ENCODE measurements around the gene PHLPP2. TPM values are rescaled to one million over a fixed set of nuclear protein-coding genes. Genes with fewer than 3 reads are reported as not detected.

Gene PHLPP2
- total RNA-seq, 1 experiment from 2014 or later = 4.4 TPM

- H3K4me2 ChIP-seq (ENCODE audit: low read length) = peak overlapping the region; percentile 79
- H3K36me3 ChIP-seq (ENCODE audit: low read depth, low read length) = no peaks in the 10 kb centered on the region
- TF ChIP-seq EZH2 (IDR thresholded peaks at IDR 0.05; ENCODE audit: low read length, unreplicated experiment) = no peak
- no peak for TF ChIP-seq EZH2phosphoT487 (IDR thresholded peaks at IDR 0.05; ENCODE audit: borderline replicate concordance, low read length)
- no peak for TF ChIP-seq CTCF (conservative IDR thresholded peaks at IDR 0.05; ENCODE audit: low read depth, low read length)
- peak overlapping the region; percentile 74 for H3K9ac ChIP-seq (ENCODE audit: low read length)
- peak overlapping the region; percentile 91 for H3K4me3 ChIP-seq (ENCODE audit: low read length)
- BruUV-seq (replicated peaks) = no TSS peak
- POLR2A ChIA-PET (ENCODE audit: unreplicated experiment) = interaction anchor here (0.7 kb wide), 1 partner anchor 42 kb away, joined by 12 read pairs; no protein-coding TSS in a partner anchor
- CTCF ChIA-PET = no interaction called here
- H2AFZ ChIP-seq (ENCODE audit: low read length) = peak overlapping the region; percentile 98
- ATAC-seq = peak; percentile 13; the same call in 1 of the 2 replicates
- no peaks in the 10 kb centered on the region for H3F3A ChIP-seq (ENCODE audit: low read length, unreplicated experiment)
- no peaks in the 10 kb centered on the region for H4K20me1 ChIP-seq (ENCODE audit: low read length)
- H3K27ac ChIP-seq (ENCODE audit: low read length) = no peak overlapping the region
- no peaks in the 10 kb centered on the region for H3K9me2 ChIP-seq (replicated peaks; ENCODE audit: low read length)
- H3K4me1 ChIP-seq (ENCODE audit: insufficient read depth, low read length) = 0 out of 2 replicates have a peak, but pooled peaks cover 6% of the 10 kb centered on the region
- H3K27me3 ChIP-seq (ENCODE audit: low read length) = no peaks in the 10 kb centered on the region
- 0 out of 2 replicates have a peak, but pooled peaks cover 4% of the 10 kb centered on the region for H3K79me2 ChIP-seq (ENCODE audit: low read length)
- intact Hi-C loops (cut with micrococcal nuclease) = no loop called here
- DNase-seq = no peak
- no peaks in the 10 kb centered on the region for H3K9me3 ChIP-seq (ENCODE audit: low read length)
Observed at GRCh38 chr16:71626858-71627213, 97.7 kb downstream of the PHLPP2 start.

GRCh38 chr16:71626018-71626857 is 98.3 kb downstream of the PHLPP2 start, which contains the start of gene MARVELD3:
TSS of gene MARVELD3 (plus strand) at chr16:71626184. CDS start at chr16:71626230, 46 bp downstream.
- Histone ChIP-seq H3K9me2 (replicated peaks; ENCODE audit: low read length) (no peaks in the 10 kb centered on the region), H3K27me3 (ENCODE audit: low read length) (no peaks in the 10 kb centered on the region), H3K79me2 (ENCODE audit: low read length) (0 out of 2 replicates have a peak, but pooled peaks cover 4% of the 10 kb centered on the region), H3K27ac (ENCODE audit: low read length) (no peak within 1 kb of the TSS), H3K4me3 (ENCODE audit: low read length) (peak within 1 kb of the TSS; percentile 91), H3K9me3 (ENCODE audit: low read length) (no peaks in the 10 kb centered on the region), H3K36me3 (ENCODE audit: low read depth, low read length) (no peaks in the 10 kb centered on the region), H3F3A (ENCODE audit: low read length, unreplicated experiment) (no peaks in the 10 kb centered on the region), H3K4me2 (ENCODE audit: low read length) (peak within 1 kb of the TSS; percentile 79), H2AFZ (ENCODE audit: low read length) (peak within 1 kb of the TSS; percentile 98), H3K9ac (ENCODE audit: low read length) (peak within 1 kb of the TSS; percentile 74), H4K20me1 (ENCODE audit: low read length) (no peaks in the 10 kb centered on the region), H3K4me1 (ENCODE audit: insufficient read depth, low read length) (0 out of 2 replicates have a peak, but pooled peaks cover 6% of the 10 kb centered on the region)
- ChIA-PET CTCF (no interaction called here), POLR2A (ENCODE audit: unreplicated experiment) (no interaction called here)
- peak; percentile 81 for DNase-seq
- TF ChIP-seq EZH2 (IDR thresholded peaks at IDR 0.05; ENCODE audit: low read length, unreplicated experiment) (no peak), EZH2phosphoT487 (IDR thresholded peaks at IDR 0.05; ENCODE audit: borderline replicate concordance, low read length) (no peak), CTCF (conservative IDR thresholded peaks at IDR 0.05; ENCODE audit: low read depth, low read length) (no peak)
- BruUV-seq (replicated peaks) = no TSS peak
- intact Hi-C loops (cut with micrococcal nuclease) = no loop called here
- peak; percentile 49 for ATAC-seq
